HG03378 (cell line): ENCODE data around the gene NEUROD1.

Experiments
- ATAC-seq: cut with Tn5 transposase; IDR thresholded peaks from one replicate; pipeline ENCODE4 v1.9.1; 2021; ENCODE audit warnings: mild to moderate bottlenecking, moderate library complexity; ENCODE audit not compliant: unreplicated experiment

NEUROD1 gene

DNA sequence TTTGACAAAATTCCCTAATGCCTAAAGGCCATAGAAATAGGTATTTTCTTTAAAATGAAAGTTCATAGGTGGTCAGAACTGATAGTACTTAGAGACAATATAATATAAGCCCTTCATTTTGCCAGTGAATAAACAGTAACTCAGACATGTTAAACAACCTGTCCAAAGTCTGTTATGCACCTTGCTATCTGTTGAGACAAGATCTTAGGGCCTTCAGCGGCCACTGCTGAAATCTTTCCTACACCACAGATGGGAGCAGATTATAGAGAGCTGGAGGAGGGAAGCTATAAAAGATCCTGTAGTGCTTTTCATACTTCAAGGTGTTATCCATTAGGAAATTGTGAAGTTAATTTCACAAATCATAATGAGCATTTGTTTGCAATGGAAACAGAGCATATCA is 37.2 kb downstream of the NEUROD1 start:
- no peak for ATAC-seq

DNA sequence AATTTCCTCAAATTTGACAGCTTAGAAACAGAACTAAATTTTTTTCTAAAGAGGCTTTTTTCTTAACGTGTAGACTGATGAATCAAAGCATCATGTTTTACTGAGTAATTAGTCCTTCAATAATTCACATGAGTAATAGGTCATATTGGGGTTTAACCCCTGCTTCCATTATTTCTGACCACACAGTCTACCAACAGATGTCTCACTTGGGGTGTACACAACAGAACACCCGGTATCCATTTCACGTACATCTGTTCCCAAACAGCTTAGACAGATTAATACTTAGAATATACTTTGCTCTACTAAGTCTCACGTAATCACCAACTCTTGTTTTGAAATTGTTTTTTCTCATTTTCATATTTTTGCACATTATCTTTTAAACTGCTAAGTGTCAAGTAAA is 38.2 kb downstream of the NEUROD1 start:
- ATAC-seq = no peak

DNA sequence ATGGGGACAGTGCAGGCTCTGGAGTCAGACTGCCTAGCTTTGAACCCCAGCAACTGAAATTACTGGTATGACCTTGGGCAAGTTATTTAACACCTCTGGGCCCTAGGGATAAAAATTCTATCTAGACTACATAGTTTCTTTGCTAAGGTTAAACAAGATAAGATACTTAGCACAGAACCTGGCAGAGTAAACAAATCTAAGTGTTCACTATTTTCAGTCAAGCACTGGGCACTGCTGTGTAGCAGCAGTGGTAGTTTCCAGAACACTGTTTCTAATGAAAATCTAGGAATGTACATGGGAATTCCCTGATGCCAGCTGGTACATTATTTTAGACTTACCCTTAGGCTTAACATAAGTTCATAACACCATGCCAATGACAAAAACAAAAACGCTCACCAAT is 40.6 kb downstream of the NEUROD1 start:
- no peak for ATAC-seq

DNA sequence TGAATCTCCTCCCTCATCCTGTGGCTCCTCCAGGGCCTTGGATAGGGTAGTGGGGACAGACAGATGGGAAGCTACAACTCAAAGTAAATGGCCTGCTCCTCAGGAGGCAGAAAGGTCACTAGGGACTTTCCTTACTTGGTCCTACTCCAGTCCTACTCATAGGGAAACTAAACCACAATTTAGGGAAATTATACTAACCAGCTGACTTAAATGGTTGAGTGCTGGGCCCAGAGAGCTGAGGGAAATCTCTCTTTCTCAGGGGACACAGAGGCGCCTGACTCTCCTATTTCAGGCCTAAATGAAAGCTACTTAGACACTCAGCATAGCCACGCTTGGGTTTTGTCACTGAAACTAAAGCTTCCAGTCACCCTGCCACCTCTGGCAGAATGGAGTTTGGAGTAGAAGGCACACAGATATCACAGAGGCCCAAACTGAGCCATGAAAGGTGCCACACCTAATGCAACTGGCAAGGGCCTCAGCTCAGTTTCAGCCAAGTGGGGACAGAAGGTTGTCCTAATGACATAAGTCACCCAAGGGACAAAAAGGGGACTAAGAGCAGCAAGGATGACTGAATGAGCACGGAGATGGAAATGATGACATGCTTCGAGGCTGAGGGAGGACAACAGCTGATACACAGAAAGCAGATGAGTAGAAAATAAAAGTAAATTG is 47.5 kb downstream of the NEUROD1 start:
- peak; percentile 90 for ATAC-seq

DNA sequence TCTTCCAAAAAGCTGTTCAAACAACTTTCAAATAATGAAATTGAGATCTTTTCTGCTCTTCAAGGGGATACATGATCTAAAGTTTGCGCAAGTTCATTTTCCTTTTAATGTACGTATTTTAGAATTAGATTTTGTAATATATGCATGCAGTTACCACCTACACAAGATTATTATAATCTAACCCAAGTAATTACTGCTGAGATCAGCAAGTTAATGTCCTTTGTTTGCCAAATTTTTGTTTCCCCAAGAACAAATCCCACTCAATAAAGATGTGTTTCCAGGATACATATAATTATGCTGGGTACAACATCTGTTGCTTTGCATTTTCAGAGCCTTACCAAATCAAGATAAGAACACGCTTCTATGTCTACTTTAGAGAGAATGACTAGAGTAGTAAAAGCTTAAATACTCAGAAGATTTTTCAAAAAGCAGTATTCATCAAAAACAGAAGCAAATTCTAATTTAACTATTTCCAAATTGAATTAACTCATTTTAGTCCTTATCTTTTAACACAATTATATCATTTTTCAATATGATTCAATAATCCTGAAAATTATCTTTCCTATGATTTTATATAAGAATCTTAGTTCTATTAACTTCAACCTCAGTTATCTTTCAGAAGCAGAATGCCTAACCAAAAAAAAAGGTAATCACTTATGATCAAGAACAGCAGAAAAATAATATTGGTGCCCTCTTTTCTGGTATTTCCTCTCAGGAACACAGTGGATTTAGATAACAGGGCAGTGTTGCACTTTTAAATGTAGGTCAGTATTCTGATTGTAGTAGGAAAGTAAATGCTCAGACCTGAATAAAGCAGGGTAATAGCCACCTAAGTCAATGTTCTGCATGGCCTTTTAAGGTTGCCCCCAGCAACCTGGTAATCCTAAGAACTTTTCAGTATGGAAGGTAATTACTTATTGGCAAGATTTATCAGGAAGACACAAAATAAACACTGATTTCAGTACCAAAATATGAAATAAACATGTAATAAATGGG is 51.4 kb downstream of the NEUROD1 start:
- ATAC-seq = no peak

DNA sequence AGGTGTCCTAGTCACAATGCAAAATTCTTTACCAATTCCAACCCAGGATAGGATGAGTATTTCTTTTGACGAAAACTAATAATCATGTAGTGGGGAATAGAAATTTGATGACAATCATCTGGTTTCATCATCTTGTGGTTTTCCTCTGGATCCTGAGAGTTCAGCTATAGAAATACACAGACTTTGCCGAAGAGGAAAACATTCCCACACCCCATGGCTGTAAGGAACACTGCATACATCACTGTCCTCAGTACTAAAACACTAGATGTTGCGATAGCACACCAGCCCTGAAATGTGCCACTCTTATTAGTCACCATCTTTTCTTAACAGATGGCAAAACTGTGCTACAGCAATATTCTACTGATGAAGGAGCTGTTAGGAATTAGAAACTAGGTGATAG is 52.8 kb downstream of the NEUROD1 start:
- no peak for ATAC-seq

DNA sequence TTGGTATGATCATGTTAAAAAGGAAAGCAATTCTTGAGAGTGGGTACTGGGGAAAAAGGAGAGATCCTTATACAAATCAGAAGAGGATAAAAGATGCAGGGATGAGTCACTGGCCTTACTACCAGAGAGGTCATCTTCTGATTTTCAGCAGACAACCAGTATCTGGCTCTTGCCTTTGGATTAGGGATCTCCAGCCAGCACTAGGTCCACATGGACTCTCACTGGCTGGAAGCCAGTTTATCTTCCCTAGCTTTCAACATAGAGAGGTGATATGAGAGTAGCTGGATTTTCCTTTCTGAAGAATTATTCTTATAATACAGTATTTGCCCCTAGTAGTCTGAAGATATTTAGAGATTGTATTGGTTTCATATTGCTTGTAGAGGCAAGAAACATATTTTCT is 53.6 kb downstream of the NEUROD1 start:
- ATAC-seq = no peak
